Mucosa of rectum (tissue), 2 donors: Measurements from ENCODE around the gene PSMG1.
"Not testable (repeated sequence)": the region's sequence is repeated elsewhere in the genome, so short reads cannot be mapped to it uniquely, and the experiment has no call there.

ENCODE experiments used
- H3K27ac ChIP-seq, 2 donors: one replicate each; pipeline ENCODE4 v1.7.0; 2013; ENCODE audit warnings: inconsistent platforms in 2 of 2, low read depth in 2 of 2, low read length in 2 of 2
- H3K27me3 ChIP-seq, 2 donors: one replicate each; pipeline ENCODE4 v1.7.0; 2013; ENCODE audit warnings: low read length in 2 of 2; ENCODE audit not compliant: control insufficient read depth in 2 of 2, insufficient read depth in 2 of 2
- H3K36me3 ChIP-seq, 2 donors: one replicate each; pipeline ENCODE4 v1.7.0; 2013; ENCODE audit warnings: low read length in 2 of 2; ENCODE audit not compliant: control insufficient read depth in 2 of 2, insufficient read depth in 2 of 2
- H3K4me1 ChIP-seq, 2 donors: one replicate each; pipeline ENCODE4 v1.7.0; 2013; ENCODE audit warnings: low read length in 2 of 2, mild to moderate bottlenecking in 1 of 2; ENCODE audit not compliant: control insufficient read depth in 2 of 2, insufficient read depth in 2 of 2
- H3K4me3 ChIP-seq, 2 donors: one replicate each; pipeline ENCODE4 v1.7.0; 2013; ENCODE audit warnings: low read length in 2 of 2
- H3K9ac ChIP-seq, 2 donors: one replicate each; pipeline ENCODE4 v1.7.0; 2013; ENCODE audit warnings: low read length in 2 of 2, low read depth in 1 of 2, mild to moderate bottlenecking in 1 of 2
- H3K9me3 ChIP-seq, 2 donors: one replicate each; pipeline ENCODE4 v1.7.0; 2013; ENCODE audit warnings: low read length in 2 of 2; ENCODE audit not compliant: control insufficient read depth in 2 of 2
- donor health status: healthy.
- donor health status: Normal muscosa, but diverticular disease.

Gene PSMG1

GRCh38 chr21:39157241-39157640 is 26.0 kb downstream of the PSMG1 start:
- not testable (repeated sequence) for H3K9me3 ChIP-seq, H3K9ac ChIP-seq, H3K27ac ChIP-seq, H3K27me3 ChIP-seq, H3K4me3 ChIP-seq, H3K36me3 ChIP-seq, H3K4me1 ChIP-seq

- no peaks in the 10 kb centered on the region for H3K27me3 ChIP-seq
- no peaks in the 10 kb centered on the region for H3K36me3 ChIP-seq
- no peak overlapping the region for H3K4me3 ChIP-seq
- no peaks in the 10 kb centered on the region for H3K9me3 ChIP-seq
- no peak overlapping the region for H3K27ac ChIP-seq
- no peaks in the 10 kb centered on the region for H3K4me1 ChIP-seq
- H3K9ac ChIP-seq, result no peak overlapping the region
These were observed 27.2 kb downstream of the PSMG1 start for GRCh38 chr21:39156024-39156423.

DNA sequence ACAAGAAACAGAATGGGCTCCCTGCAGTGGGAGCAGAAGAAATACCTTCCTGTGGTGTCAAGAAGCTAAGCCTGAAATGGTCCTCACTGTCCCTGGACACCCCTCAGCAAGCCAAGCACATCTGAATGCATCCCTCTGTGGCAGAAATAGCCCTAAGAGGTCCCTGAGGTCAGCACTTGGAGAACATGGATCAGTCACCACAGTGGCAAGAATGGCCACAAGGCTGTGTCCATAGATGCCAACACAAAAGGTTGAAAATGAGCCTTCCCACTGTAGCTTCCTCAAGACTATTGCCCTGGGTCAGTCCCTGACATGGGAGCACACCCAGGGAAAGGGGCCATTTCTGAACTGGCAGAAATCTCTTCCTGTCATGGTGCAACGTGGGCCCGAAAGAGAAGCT is 27.7 kb downstream of the PSMG1 start:
- H3K9ac ChIP-seq, result no peak overlapping the region
- no peaks in the 10 kb centered on the region for H3K9me3 ChIP-seq
- no peak overlapping the region for H3K4me3 ChIP-seq
- H3K36me3 ChIP-seq, result no peaks in the 10 kb centered on the region
- no peaks in the 10 kb centered on the region for H3K4me1 ChIP-seq
- no peak overlapping the region for H3K27ac ChIP-seq
- H3K27me3 ChIP-seq, result no peaks in the 10 kb centered on the region

DNA sequence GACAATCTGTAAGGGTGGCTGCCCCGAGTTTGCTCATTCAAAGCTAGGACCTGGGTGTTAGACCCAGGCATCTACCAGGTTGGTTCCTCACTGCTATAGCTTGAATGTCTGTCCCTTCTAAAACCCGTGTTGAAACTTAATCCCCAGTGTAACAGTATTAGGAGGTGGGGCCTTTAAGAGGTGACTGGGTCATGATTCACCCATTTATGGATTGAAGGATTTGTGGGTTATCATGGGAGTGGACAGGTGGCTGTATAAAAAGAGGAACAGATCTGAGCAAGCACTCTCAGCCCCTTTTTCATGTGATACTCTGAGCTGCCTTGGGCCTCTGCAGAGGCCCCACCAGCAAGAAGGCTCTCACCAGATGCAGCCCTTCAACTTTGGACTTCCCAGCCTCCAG is 29.4 kb downstream of the PSMG1 start:
- Histone ChIP-seq H3K4me3 (no peak overlapping the region), H3K9me3 (no peaks in the 10 kb centered on the region), H3K27me3 (no peaks in the 10 kb centered on the region), H3K27ac (no peak overlapping the region), H3K4me1 (peaks cover 0 to 2% of the 10 kb centered on the region in 2 donors), H3K36me3 (no peaks in the 10 kb centered on the region), H3K9ac (no peak overlapping the region)

DNA sequence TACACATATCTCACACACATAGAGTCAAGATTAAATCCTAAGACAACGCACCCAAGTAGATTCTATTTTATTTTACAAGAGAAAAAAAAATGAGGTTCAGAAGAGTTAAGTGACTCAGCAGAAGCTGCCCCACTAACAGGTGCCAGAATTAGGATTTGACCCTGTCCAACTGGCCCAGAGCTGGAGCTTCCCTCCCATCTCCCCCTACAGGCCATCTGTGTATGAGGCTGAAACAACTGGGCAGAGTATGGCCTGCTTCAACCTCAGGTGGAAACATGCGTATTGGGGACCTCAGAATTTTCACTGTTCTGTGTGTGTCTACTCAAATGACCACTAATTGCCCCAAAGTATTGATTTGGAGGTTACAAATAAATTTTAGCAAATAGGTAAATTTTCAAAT is 29.9 kb downstream of the PSMG1 start:
- Histone ChIP-seq H3K9me3 (no peaks in the 10 kb centered on the region), H3K4me1 (peaks cover 0 to 2% of the 10 kb centered on the region in 2 donors), H3K9ac (no peak overlapping the region), H3K27me3 (no peaks in the 10 kb centered on the region), H3K36me3 (no peaks in the 10 kb centered on the region), H3K27ac (no peak overlapping the region), H3K4me3 (no peak overlapping the region)

GRCh38 chr21:39152271-39152670 is 31.0 kb downstream of the PSMG1 start:
- H3K36me3 ChIP-seq, result no peaks in the 10 kb centered on the region
- peaks cover 0 to 2% of the 10 kb centered on the region in 2 donors for H3K4me1 ChIP-seq
- no peaks in the 10 kb centered on the region for H3K27me3 ChIP-seq
- H3K27ac ChIP-seq, result no peak overlapping the region
- H3K9ac ChIP-seq, result no peak overlapping the region
- no peaks in the 10 kb centered on the region for H3K9me3 ChIP-seq
- no peak overlapping the region for H3K4me3 ChIP-seq

- Histone ChIP-seq H3K4me3 (no peak overlapping the region), H3K4me1 (peaks cover 0 to 2% of the 10 kb centered on the region in 2 donors), H3K27me3 (no peaks in the 10 kb centered on the region), H3K9ac (no peak overlapping the region), H3K27ac (no peak overlapping the region), H3K9me3 (no peaks in the 10 kb centered on the region), H3K36me3 (no peaks in the 10 kb centered on the region)
These were observed 32.4 kb downstream of the PSMG1 start for GRCh38 chr21:39150877-39151276.

DNA sequence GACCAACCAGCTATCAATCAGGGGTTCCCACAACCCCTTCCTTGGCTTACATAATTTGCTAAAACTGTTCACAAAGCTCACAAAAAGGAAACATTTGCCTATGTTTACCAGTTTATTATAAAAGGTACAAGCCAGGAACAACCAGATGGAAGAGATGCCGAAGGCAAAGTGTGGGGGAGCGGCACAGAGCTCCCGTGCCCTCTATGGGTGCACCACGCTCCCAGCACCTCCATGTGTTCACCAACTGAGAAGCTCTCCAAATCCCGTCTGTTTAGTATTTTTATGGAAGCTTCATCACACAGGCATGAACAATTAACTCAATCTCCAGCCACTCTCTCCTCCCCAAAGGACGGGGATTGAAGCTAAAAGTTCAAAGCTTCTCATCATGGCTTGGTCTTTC is 32.9 kb downstream of the PSMG1 start:
- H3K9me3 ChIP-seq, result no peaks in the 10 kb centered on the region
- no peak overlapping the region for H3K9ac ChIP-seq
- no peaks in the 10 kb centered on the region for H3K27me3 ChIP-seq
- no peak overlapping the region for H3K4me3 ChIP-seq
- peaks cover 0 to 2% of the 10 kb centered on the region in 2 donors for H3K4me1 ChIP-seq
- no peak overlapping the region for H3K27ac ChIP-seq
- H3K36me3 ChIP-seq, result no peaks in the 10 kb centered on the region

- H3K9ac ChIP-seq, result no peak overlapping the region
- H3K36me3 ChIP-seq, result no peaks in the 10 kb centered on the region
- peaks cover 0 to 2% of the 10 kb centered on the region in 2 donors for H3K4me1 ChIP-seq
- no peaks in the 10 kb centered on the region for H3K27me3 ChIP-seq
- no peaks in the 10 kb centered on the region for H3K9me3 ChIP-seq
- H3K4me3 ChIP-seq, result no peak overlapping the region
- H3K27ac ChIP-seq, result no peak overlapping the region
These were observed 33.4 kb downstream of the PSMG1 start for GRCh38 chr21:39149882-39150281.

DNA sequence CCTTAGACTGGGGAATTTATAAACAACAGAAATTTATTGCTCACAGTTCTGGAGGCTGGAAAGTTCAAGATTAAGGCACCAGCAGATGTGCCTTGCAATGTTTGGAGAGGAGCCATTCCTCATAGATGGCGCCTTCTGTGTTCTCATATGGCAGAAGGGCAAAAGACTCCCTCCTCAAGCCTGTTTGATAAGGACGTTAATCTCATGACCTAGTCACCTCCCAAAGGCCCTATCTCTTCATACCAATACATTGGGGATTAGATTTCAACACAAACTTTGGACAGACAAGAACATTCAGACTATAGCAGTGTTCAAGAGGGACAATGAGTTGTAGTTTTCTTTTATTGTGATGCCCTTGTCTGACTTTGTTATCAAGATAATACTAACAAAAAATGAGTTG is 34.3 kb downstream of the PSMG1 start:
- Histone ChIP-seq H3K36me3 (no peaks in the 10 kb centered on the region), H3K9ac (no peak overlapping the region), H3K4me3 (no peak overlapping the region), H3K27ac (no peak overlapping the region), H3K4me1 (peaks cover 0 to 2% of the 10 kb centered on the region in 2 donors), H3K9me3 (no peaks in the 10 kb centered on the region), H3K27me3 (no peaks in the 10 kb centered on the region)

DNA sequence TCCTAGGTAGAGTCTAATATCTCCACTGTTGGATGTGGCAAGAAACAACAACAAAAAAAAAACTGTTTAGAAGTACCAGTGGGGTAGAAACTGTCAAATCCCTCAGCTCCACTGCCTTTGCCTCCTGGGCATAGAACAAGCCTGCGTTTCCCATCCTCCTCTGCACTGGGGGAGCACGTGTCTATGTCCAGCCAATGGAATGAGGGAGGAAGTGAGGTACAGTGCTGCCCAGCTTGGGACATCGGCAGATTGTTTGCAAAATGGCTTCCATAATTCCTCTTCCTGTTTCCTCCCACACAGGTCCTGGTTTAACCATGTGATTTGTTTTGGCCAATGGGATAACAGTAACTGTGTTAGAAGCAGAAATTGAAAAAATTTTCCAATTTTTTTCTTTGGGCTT is 39.1 kb downstream of the PSMG1 start:
- peaks cover 0 to 13% of the 10 kb centered on the region in 2 donors for H3K4me1 ChIP-seq
- H3K9ac ChIP-seq, result no peak overlapping the region
- no peaks in the 10 kb centered on the region for H3K27me3 ChIP-seq
- no peaks in the 10 kb centered on the region for H3K36me3 ChIP-seq
- no peak overlapping the region for H3K27ac ChIP-seq
- H3K9me3 ChIP-seq, result no peaks in the 10 kb centered on the region
- no peak overlapping the region for H3K4me3 ChIP-seq
